ENCODE results near the gene OR2A25. TPM values are rescaled to one million over a fixed set of nuclear protein-coding genes. Genes with fewer than 3 reads are reported as not detected.

Gene OR2A25
- total RNA-seq, 1 experiment from 2014 or later, result 0.13 TPM

DNA sequence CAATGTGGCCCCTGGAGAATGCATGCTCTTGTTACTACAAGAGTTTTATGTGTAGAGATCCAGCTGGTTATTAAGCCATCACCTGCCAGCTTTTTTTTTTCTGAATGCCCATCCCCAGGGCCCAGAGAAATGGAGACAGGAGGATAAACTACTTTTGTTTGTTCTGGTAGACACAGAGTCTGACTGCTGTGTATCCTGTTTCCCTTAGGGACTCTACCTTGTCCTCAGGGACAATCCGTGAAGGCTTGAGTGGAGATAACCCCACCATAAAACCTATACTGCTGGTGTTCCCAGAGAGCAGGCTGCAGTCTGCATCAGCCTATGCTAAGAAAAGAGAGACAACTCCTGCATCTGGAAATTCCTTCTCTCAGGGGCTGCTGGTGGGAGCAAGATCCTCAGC lies 21.0 kb upstream of the OR2A25 start, which contains the start of gene OR2A5:
Gene OR2A5, plus strand, starts transcription at position 301 of the 400 bp plus-strand sequence. CDS start 1,454 bp downstream, outside the sequence.
- Histone ChIP-seq H2BK5ac (ENCODE audit: insufficient read length, low read length) (no peak within 1 kb of the TSS), H3K79me2 (ENCODE audit: insufficient read depth, low read length) (no peaks in the 10 kb centered on the region), H3K4me2 (ENCODE audit: insufficient read depth, insufficient read length, low read length) (no peak within 1 kb of the TSS), H3K9ac (ENCODE audit: extremely low read depth, insufficient read length, low read length) (no peak within 1 kb of the TSS), H3K27me3 (ENCODE audit: insufficient read depth, low read length) (no peaks in the 10 kb centered on the region), H3K4me1 (ENCODE audit: insufficient read depth, low read length) (no peaks in the 10 kb centered on the region), H3K9me3 (ENCODE audit: control insufficient read depth, low read depth, low read length) (no peaks in the 10 kb centered on the region), H4K5ac (ENCODE audit: insufficient read length, low read depth, low read length) (no peak within 1 kb of the TSS), H2AK5ac (ENCODE audit: insufficient read length, low read length) (no peak within 1 kb of the TSS), H2BK12ac (ENCODE audit: insufficient read length, low read depth, low read length) (no peak within 1 kb of the TSS), H3K27ac (ENCODE audit: insufficient read length, low read depth, low read length) (no peak within 1 kb of the TSS), H3K18ac (ENCODE audit: insufficient read length, low read depth, low read length) (no peak within 1 kb of the TSS), H3K79me1 (ENCODE audit: insufficient read depth, low read depth, low read length, poor library complexity, severe bottlenecking) (no peaks in the 10 kb centered on the region), H3T11ph (ENCODE audit: low read length) (no peak within 1 kb of the TSS), H3K23ac (ENCODE audit: insufficient read length, low read depth, low read length) (no peak within 1 kb of the TSS), H3K23me2 (ENCODE audit: insufficient read length, low read depth, low read length, poor library complexity, severe bottlenecking) (no peaks in the 10 kb centered on the region), H4K20me1 (ENCODE audit: control insufficient read depth, insufficient read depth, insufficient read length) (no peaks in the 10 kb centered on the region), H4K91ac (ENCODE audit: insufficient read length, low read depth, low read length) (no peak within 1 kb of the TSS), H2BK15ac (ENCODE audit: low read depth, low read length) (no peak within 1 kb of the TSS), H2AFZ (ENCODE audit: low read length) (no peak within 1 kb of the TSS), H3K4ac (ENCODE audit: low read depth, low read length) (no peak within 1 kb of the TSS), H3K14ac (ENCODE audit: insufficient read depth, low read length) (no peak within 1 kb of the TSS), H3K56ac (ENCODE audit: insufficient read length, low read depth, low read length) (no peak within 1 kb of the TSS), H2BK20ac (ENCODE audit: low read depth, low read length, poor library complexity, severe bottlenecking) (no peak within 1 kb of the TSS), H4K8ac (replicated peaks; ENCODE audit: insufficient read length, low read depth, low read length) (no peak within 1 kb of the TSS), H2BK120ac (ENCODE audit: low read depth, low read length, poor library complexity, severe bottlenecking) (no peak within 1 kb of the TSS)
- Mint-ChIP-seq H3K36me3 (ENCODE audit: insufficient read depth in 1 of 3, low read depth in 3 of 3) (no peaks in the 10 kb centered on the region), H3K4me3 (no peak within 1 kb of the TSS), H3K4me1 (no peaks in the 10 kb centered on the region), H3K9me3 (no peaks in the 10 kb centered on the region), H3K27ac (no peak within 1 kb of the TSS), H3K27me3 (ENCODE audit: low read depth) (no peaks in the 10 kb centered on the region)
- WGBS (ENCODE audit: extremely low coverage, insufficient read length, low lambda C conversion rate), result no CpG with 5 or more reads among the region's 1 CpG
- TF ChIP-seq, protein P1, sequence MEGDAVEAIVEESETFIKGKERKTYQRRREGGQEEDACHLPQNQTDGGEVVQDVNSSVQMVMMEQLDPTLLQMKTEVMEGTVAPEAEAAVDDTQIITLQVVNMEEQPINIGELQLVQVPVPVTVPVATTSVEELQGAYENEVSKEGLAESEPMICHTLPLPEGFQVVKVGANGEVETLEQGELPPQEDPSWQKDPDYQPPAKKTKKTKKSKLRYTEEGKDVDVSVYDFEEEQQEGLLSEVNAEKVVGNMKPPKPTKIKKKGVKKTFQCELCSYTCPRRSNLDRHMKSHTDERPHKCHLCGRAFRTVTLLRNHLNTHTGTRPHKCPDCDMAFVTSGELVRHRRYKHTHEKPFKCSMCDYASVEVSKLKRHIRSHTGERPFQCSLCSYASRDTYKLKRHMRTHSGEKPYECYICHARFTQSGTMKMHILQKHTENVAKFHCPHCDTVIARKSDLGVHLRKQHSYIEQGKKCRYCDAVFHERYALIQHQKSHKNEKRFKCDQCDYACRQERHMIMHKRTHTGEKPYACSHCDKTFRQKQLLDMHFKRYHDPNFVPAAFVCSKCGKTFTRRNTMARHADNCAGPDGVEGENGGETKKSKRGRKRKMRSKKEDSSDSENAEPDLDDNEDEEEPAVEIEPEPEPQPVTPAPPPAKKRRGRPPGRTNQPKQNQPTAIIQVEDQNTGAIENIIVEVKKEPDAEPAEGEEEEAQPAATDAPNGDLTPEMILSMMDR (conservative IDR thresholded peaks at IDR 0.05), result no peak
- DNase-seq, result no peak
